ENCODE measurements around the gene TRMT1L. TPM values are rescaled to one million over a fixed set of nuclear protein-coding genes. Genes with fewer than 3 reads are reported as not detected.

The TRMT1L gene
- total RNA-seq, 2 experiments from 2014 or later = 22.0 to 22.9 TPM

DNA sequence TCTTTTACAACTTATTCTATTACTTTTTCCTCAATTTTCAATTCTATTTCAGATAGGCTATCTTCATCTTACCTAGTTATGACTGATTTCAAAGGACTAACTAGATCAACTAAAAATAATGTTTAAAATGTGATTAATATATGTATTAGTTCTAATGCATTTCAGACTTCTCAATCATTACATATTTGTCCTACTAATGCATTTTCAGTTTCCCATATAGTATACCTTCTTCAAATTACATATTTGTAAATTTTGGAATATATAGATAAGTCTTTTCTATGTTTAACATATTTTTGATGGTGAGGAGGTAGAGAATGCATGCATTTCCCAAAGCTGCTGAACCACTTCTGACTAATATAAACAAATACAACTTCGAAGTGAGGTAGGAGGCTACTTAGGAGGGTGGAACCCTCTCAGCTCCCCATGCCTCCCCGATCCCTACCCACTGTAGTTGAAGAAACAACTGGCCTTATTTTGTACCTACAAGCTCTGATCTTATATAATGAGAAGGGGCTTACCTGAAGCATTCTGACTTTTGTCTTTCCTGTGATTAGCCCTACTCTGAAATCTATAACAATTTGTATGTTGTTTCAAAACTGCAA is 1.7 kb downstream of the TRMT1L start:
- no peak for ATAC-seq (ENCODE audit: low read depth)
- H3K27me3 Mint-ChIP-seq = no peaks in the 10 kb centered on the region
- no peak for DNase-seq
- POLR2A ChIA-PET = interaction anchor here (1.2 to 3.8 kb wide), 2 partner anchors 15 to 162 kb away, joined by 3 to 19 read pairs; partner anchors contain the start of gene IVNS1ABP
- H3K36me3 Mint-ChIP-seq = peaks cover 12% of the 10 kb centered on the region
- peaks cover 33% of the 10 kb centered on the region for H3K4me1 Mint-ChIP-seq
- peak overlapping the region; percentile 99 for H3K4me3 Mint-ChIP-seq
- no peaks in the 10 kb centered on the region for H3K9me3 Mint-ChIP-seq
- no peak overlapping the region for H3K27ac Mint-ChIP-seq

GRCh38 chr1:185152187-185152767 is 4.5 kb downstream of the TRMT1L start:
- H3K36me3 Mint-ChIP-seq = peaks cover 26% of the 10 kb centered on the region
- POLR2A ChIA-PET = interaction anchor here (0.6 kb wide), 1 partner anchor 532 kb away, joined by 3 read pairs; no protein-coding TSS in a partner anchor
- H3K4me1 Mint-ChIP-seq = peaks cover 19% of the 10 kb centered on the region
- no peak for DNase-seq
- ATAC-seq (ENCODE audit: low read depth) = no peak
- no peak overlapping the region for H3K4me3 Mint-ChIP-seq
- no peaks in the 10 kb centered on the region for H3K9me3 Mint-ChIP-seq
- H3K27ac Mint-ChIP-seq = peak overlapping the region; percentile 6
- no peaks in the 10 kb centered on the region for H3K27me3 Mint-ChIP-seq

DNA sequence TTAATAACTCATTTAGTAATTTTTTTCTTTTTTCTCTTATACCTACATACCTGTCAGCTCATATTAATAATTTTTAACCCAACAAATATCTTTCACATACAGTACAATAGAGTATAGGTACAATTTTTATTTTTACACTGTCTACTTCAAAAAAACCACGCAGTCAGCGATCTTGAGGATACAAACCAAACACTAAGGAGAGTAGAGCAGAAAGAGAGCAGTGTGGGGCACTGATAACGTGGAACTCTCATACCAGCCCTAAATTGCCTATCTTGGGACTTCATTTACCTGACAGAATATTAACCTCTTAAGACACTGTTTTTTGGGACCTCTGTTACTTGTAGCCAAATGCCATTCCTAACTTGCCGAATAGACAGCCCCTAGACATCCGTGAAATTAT is 5.5 kb downstream of the TRMT1L start:
- no peaks in the 10 kb centered on the region for H3K27me3 Mint-ChIP-seq
- POLR2A ChIA-PET = no interaction called here
- H3K36me3 Mint-ChIP-seq = peaks cover 26% of the 10 kb centered on the region
- H3K4me3 Mint-ChIP-seq = no peak overlapping the region
- ATAC-seq (ENCODE audit: low read depth) (no peak), DNase-seq (no peak)
- no peaks in the 10 kb centered on the region for H3K9me3 Mint-ChIP-seq
- no peak overlapping the region for H3K27ac Mint-ChIP-seq
- peaks cover 19% of the 10 kb centered on the region for H3K4me1 Mint-ChIP-seq

- H3K27ac Mint-ChIP-seq = no peak overlapping the region
Observed at GRCh38 chr1:185144233-185144632, 12.5 kb downstream of the TRMT1L start.

GRCh38 chr1:185139246-185139645 is 17.5 kb downstream of the TRMT1L start:
- POLR2A ChIA-PET = no interaction called here
- DNase-seq = no peak

More at GRCh38 chr1:185144233-185144632, 12.5 kb downstream of the TRMT1L start:
- H3K27me3 Mint-ChIP-seq = no peaks in the 10 kb centered on the region
- no peak overlapping the region for H3K4me3 Mint-ChIP-seq
- peaks cover 25% of the 10 kb centered on the region for H3K36me3 Mint-ChIP-seq
- H3K4me1 Mint-ChIP-seq = peaks cover 2% of the 10 kb centered on the region
- POLR2A ChIA-PET = no interaction called here
- ATAC-seq (ENCODE audit: low read depth) (no peak), DNase-seq (no peak)
- H3K9me3 Mint-ChIP-seq = no peaks in the 10 kb centered on the region

DNA sequence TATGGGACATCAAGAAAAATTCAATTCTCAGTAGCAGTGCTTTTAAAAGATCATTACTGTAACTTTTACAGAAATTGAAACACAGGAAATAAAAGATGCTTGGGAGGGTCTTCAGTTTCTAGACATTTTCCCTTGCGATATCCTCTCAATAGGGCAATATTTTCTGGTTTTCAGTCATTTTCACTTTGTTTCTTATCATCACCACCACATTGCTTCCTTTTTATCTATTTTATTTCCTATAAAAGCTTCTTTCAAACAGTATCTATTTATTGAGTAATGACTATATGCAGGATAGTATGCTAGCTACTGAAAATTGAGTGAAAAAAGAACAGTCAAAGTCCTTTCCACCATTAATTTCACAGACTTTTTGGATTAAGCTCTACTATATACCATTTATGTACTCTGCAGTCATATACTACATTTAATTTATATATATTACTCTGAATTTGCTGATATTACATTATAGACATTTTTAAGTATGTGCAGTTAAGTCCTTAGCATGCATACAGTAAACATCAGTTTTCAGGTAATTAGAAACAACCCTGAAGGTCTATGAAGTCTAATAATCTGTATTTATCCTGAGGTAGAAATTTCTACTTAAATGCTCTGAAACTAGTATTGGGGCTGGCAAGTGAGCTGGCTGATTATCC is 18.7 kb downstream of the TRMT1L start:
- no peaks in the 10 kb centered on the region for H3K9me3 Mint-ChIP-seq
- ATAC-seq (ENCODE audit: low read depth) (no peak), DNase-seq (no peak)
- POLR2A ChIA-PET = no interaction called here
- H3K27ac Mint-ChIP-seq = no peak overlapping the region
- no peak overlapping the region for H3K4me3 Mint-ChIP-seq
- H3K27me3 Mint-ChIP-seq = no peaks in the 10 kb centered on the region
- peaks cover 30% of the 10 kb centered on the region for H3K36me3 Mint-ChIP-seq
- H3K4me1 Mint-ChIP-seq = peaks cover 4% of the 10 kb centered on the region

More at GRCh38 chr1:185139246-185139645, 17.5 kb downstream of the TRMT1L start:
- H3K36me3 Mint-ChIP-seq = peaks cover 23% of the 10 kb centered on the region
- no peak for ATAC-seq (ENCODE audit: low read depth)
- H3K4me3 Mint-ChIP-seq = no peak overlapping the region
- no peak overlapping the region for H3K27ac Mint-ChIP-seq
- H3K4me1 Mint-ChIP-seq = peaks cover 4% of the 10 kb centered on the region
- no peaks in the 10 kb centered on the region for H3K9me3 Mint-ChIP-seq
- no peaks in the 10 kb centered on the region for H3K27me3 Mint-ChIP-seq

GRCh38 chr1:185132534-185132933 is 24.2 kb downstream of the TRMT1L start:
- peaks cover 33% of the 10 kb centered on the region for H3K36me3 Mint-ChIP-seq
- H3K9me3 Mint-ChIP-seq = peaks cover 4% of the 10 kb centered on the region
- no peak overlapping the region for H3K4me3 Mint-ChIP-seq
- peaks cover 2% of the 10 kb centered on the region for H3K4me1 Mint-ChIP-seq
- POLR2A ChIA-PET = no interaction called here
- H3K27me3 Mint-ChIP-seq = no peaks in the 10 kb centered on the region
- ATAC-seq (ENCODE audit: low read depth) = no peak
- no peak for DNase-seq
- no peak overlapping the region for H3K27ac Mint-ChIP-seq

GRCh38 chr1:185129708-185130107 is 27.0 kb downstream of the TRMT1L start:
- H3K27me3 Mint-ChIP-seq = no peaks in the 10 kb centered on the region
- peaks cover 4% of the 10 kb centered on the region for H3K9me3 Mint-ChIP-seq
- H3K27ac Mint-ChIP-seq = no peak overlapping the region
- no peaks in the 10 kb centered on the region for H3K4me1 Mint-ChIP-seq
- H3K36me3 Mint-ChIP-seq = peaks cover 33% of the 10 kb centered on the region
- no peak for ATAC-seq (ENCODE audit: low read depth)
- H3K4me3 Mint-ChIP-seq = no peak overlapping the region
- POLR2A ChIA-PET = no interaction called here
- DNase-seq = no peak

DNA sequence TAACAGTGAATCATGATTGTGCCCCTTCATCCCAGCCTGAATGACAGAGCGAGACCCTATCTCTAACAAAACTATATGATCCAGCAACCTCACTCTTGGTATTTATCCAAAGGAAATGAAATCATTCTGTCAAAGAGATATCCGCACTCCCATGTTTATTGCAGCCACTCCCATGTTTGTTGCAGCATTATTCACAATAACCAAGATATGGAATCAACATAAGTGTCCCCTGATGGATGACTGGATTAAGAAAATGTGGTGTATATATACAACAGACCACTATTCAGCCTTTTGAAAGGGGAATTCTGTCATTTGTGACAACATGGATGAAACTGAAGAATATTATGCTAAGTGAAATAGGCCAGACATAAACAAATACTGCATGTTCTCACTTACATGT is 44.4 kb downstream of the TRMT1L start:
- Mint-ChIP-seq H3K36me3 (peaks cover 8% of the 10 kb centered on the region), H3K4me3 (no peak overlapping the region), H3K9me3 (peaks cover 10% of the 10 kb centered on the region), H3K27me3 (no peaks in the 10 kb centered on the region), H3K27ac (no peak overlapping the region), H3K4me1 (no peaks in the 10 kb centered on the region)
- no peak for DNase-seq
- POLR2A ChIA-PET = no interaction called here
- ATAC-seq (ENCODE audit: low read depth) = no peak

DNA sequence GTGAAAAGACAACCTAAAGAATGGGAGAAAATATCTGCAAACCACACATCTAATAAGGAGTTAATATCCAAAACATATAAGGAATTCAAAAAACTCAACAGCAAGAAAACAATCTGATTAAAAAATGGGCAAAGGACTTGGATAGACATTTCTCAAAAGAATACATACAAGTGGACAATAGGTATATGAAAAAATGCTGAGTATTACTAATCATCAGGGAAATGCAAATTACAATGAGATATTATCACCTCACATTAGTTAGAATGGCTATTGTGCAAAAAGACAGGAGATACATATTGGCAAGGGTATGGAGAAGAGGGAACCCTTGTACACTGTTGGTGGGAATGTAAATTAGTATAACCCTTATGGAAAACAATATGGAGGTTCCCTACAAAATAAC is 44.9 kb downstream of the TRMT1L start:
- DNase-seq (no peak), ATAC-seq (ENCODE audit: low read depth) (no peak)
- Mint-ChIP-seq H3K27ac (no peak overlapping the region), H3K4me1 (no peaks in the 10 kb centered on the region), H3K4me3 (no peak overlapping the region), H3K9me3 (peaks cover 12% of the 10 kb centered on the region), H3K36me3 (peaks cover 7% of the 10 kb centered on the region), H3K27me3 (no peaks in the 10 kb centered on the region)
- POLR2A ChIA-PET = no interaction called here

GRCh38 chr1:185110145-185110544 is 46.6 kb downstream of the TRMT1L start:
- ATAC-seq (ENCODE audit: low read depth) (no peak), DNase-seq (no peak)
- Mint-ChIP-seq H3K27me3 (no peaks in the 10 kb centered on the region), H3K27ac (no peak overlapping the region), H3K9me3 (peaks cover 12% of the 10 kb centered on the region), H3K4me3 (no peak overlapping the region), H3K4me1 (no peaks in the 10 kb centered on the region), H3K36me3 (peaks cover 7% of the 10 kb centered on the region)
- POLR2A ChIA-PET = no interaction called here

- no peak overlapping the region for H3K27ac Mint-ChIP-seq
- DNase-seq (no peak), ATAC-seq (ENCODE audit: low read depth) (no peak)
- POLR2A ChIA-PET = no interaction called here
- H3K4me3 Mint-ChIP-seq = no peak overlapping the region
- H3K9me3 Mint-ChIP-seq = peaks cover 12% of the 10 kb centered on the region
- H3K4me1 Mint-ChIP-seq = no peaks in the 10 kb centered on the region
- H3K27me3 Mint-ChIP-seq = no peaks in the 10 kb centered on the region
- H3K36me3 Mint-ChIP-seq = peaks cover 16% of the 10 kb centered on the region
Observed at GRCh38 chr1:185108321-185108720, 48.4 kb downstream of the TRMT1L start.

DNA sequence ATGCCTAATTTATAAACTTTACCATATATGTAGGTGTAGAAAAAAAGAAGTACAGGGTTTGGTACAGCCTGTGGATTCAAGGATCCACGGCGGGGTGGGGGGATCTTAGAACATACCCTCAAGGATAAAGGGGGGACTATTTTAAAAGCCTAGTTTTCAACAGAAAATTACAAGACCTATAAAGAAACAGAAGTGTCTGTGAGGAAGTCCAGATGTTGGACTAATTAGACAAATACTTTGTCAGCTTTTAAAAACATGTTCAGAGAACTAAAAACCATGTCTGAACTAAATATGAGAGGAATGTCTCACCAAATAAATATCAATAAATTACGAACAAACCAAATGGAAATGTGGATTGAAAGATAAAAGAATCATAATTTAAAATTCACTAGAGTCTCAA is 51.6 kb downstream of the TRMT1L start:
- peaks cover 36% of the 10 kb centered on the region for H3K36me3 Mint-ChIP-seq
- peaks cover 2% of the 10 kb centered on the region for H3K4me1 Mint-ChIP-seq
- POLR2A ChIA-PET = no interaction called here
- no peak overlapping the region for H3K27ac Mint-ChIP-seq
- H3K27me3 Mint-ChIP-seq = no peaks in the 10 kb centered on the region
- no peak for ATAC-seq (ENCODE audit: low read depth)
- DNase-seq = no peak
- peaks cover 11% of the 10 kb centered on the region for H3K9me3 Mint-ChIP-seq
- H3K4me3 Mint-ChIP-seq = no peak overlapping the region

GRCh38 chr1:185104083-185104482 is 52.7 kb downstream of the TRMT1L start:
- DNase-seq = no peak
- H3K27ac Mint-ChIP-seq = no peak overlapping the region
- peaks cover 7% of the 10 kb centered on the region for H3K9me3 Mint-ChIP-seq
- POLR2A ChIA-PET = no interaction called here
- peaks cover 2% of the 10 kb centered on the region for H3K4me1 Mint-ChIP-seq
- H3K4me3 Mint-ChIP-seq = no peak overlapping the region
- H3K36me3 Mint-ChIP-seq = peaks cover 38% of the 10 kb centered on the region
- ATAC-seq (ENCODE audit: low read depth) = no peak
- H3K27me3 Mint-ChIP-seq = no peaks in the 10 kb centered on the region

All from activated naive CD8-positive, alpha-beta T cell treated with anti-CD3 and anti-CD28 coated beads, Interleukin-2, amount 10 ng/mL, durations not matched to agents 7 days and 5 days (primary cell).